GM11168 (cell line): ENCODE results near the gene GCN1.

ENCODE experiments used
- in situ Hi-C: fragments of 300-500 bp; cut with MboI; formaldehyde crosslinking; loops from one replicate; pipeline ENCODE4 v1.12.0; 2022; ENCODE audit warnings: low sequenced_read_pairs; ENCODE audit not compliant: unreplicated experiment

The GCN1 gene

GRCh38 chr12:120086801-120087621 lies 107.5 kb downstream of the GCN1 start:
- in situ Hi-C loops: loop anchor here (5.0 kb wide), 1 partner anchor 35 kb away; no protein-coding TSS in a partner anchor

- in situ Hi-C loops: loop anchor here (5.0 kb wide), 1 partner anchor 36 kb away; no protein-coding TSS in a partner anchor
Observed at GRCh38 chr12:120085920-120086645, 108.4 kb downstream of the GCN1 start.

DNA sequence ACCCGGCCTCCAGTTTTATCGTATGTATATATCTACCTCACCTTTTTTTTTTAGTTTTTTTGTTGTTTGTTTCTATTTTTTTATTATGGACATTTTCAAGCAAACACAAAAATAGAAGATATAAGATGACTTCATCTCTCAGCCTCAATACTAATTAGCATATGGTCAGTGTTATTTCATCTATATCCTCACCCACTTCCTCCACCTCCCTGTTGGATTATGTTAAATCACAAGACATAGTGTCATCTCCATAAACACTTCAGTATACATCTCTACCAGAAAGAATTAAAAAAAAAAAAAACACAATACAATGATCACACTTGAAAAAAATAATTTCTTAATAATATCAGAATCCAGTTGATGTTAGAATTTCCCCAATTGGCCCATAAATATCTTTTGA lies 112.9 kb downstream of the GCN1 start:
- in situ Hi-C loops: no loop called here

DNA sequence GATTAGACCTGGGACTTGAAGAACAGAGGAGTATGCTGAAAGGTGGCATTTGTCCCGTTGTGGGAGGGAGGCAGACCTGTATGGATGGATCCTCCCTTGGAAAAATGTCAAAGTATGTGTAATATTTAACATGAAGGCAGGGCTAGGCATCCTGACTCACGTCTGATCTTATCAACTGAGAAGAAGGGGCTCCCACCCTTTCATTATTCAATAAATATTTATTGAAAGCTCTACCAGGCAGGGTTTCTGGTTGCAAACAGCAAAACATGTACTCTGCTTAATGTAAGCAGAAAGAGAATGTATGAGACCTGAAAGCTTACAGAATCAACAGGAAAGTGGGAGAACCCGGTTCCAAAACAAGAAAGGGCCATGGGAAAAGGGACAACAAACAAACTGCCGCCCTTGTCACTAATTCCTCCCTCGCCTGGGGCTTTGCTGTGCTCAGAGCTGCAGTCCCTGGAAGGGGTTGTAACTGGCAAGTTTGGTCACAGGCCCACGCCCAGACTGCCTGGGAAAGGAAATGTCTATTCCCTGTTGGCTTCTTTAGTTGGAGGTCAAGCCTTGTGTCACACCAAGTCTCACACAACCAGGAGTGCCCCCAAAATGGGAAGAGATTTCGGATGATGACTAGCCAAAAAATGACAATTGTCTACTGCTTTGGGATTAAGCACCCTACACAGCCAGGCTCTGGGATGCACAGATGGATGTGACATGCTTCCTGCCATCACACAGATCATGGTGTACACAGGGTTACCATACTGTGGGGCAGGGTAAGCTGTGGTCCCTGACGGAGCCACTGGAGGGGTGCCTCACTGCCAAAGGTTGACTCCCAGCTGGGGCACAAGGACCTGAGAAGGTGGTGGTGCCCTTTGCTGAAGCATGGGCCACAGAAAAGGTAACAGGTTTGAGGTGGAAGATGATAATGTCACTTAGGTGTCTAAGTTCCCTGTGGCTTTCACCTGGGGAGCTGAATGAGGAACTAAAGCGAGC lies 114.8 kb downstream of the GCN1 start:
- in situ Hi-C loops: no loop called here

- in situ Hi-C loops: no loop called here
Observed at GRCh38 chr12:120078868-120079267, 115.6 kb downstream of the GCN1 start.

DNA sequence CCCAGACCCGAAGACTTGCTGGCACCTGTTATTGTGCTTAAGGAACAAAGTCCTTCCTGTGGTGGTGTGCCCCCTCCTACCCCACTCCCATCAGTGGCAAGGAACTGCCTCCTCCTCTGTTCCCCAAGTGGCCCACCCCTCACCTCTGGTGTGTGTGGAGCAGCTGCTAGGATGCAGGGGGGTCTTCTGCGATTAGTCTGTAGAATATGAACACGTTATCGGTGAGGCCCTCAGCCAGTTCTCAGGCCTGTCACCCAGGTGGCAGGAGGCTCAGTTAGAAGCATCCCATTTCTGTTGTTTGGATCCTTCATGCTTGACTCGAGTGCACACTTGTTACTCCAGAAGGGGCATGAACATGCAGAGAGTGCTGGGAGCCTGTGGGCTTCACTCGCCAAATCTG lies 117.3 kb downstream of the GCN1 start:
- in situ Hi-C loops: no loop called here
